Amygdala (tissue), 56 donors: ENCODE data around the gene FOXN3.

Source experiments
- DNase-seq, 56 donors: peaks; one replicate each; lab custom pipeline; 2025; lab: John Stamatoyannopoulos, UW

The FOXN3 gene

DNA sequence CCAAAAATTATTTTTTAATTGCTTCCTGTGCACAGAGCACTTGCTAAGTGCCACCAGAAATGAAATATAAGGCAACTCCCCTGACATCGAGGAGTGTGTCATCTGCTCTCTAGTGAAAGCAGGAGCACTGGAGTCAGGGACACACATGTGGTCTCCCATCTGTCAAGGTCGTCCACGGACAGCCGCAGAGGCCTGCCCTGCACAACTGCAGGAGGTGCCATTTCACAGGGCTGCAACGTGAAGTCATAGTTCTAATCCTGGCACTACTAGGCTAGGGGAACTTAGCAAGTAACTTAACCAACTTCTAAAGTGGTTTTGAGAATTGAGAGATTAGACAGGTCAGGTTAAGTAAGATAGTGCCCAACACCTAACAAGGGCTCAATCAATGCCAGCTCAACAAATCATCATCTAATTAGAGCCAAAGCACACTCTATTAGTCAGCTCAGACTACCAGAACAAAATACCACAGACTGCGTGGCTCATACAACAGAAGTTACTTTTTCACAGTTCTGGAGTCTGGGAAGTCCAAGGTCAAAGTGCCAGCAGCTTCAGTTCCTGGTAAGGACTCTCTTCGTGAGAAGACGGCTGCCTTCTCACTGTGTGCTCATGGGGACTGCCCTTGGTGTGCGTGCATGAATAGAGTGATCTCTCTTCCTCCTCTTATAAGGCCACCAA is 30.7 kb downstream of the FOXN3 start:
- no peak for DNase-seq

DNA sequence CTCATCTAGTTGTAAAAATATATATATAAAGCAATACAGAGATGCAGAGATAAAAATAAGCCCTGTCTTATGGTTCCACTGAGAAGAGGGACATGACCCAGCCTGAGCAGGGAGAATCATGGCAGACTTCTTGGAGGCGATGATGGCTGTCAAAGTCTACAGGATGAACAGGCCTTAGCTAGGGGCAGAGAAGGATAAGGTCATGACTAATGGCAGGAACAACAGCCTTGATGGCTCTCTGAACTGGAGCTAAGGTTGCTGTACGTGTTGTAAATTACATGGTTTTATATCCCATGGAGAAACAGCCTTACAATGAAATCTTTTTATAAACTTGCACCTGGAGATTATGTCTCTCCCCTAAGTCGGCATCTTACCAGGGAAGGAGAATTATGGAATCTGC is 32.4 kb downstream of the FOXN3 start:
- DNase-seq: no peak

DNA sequence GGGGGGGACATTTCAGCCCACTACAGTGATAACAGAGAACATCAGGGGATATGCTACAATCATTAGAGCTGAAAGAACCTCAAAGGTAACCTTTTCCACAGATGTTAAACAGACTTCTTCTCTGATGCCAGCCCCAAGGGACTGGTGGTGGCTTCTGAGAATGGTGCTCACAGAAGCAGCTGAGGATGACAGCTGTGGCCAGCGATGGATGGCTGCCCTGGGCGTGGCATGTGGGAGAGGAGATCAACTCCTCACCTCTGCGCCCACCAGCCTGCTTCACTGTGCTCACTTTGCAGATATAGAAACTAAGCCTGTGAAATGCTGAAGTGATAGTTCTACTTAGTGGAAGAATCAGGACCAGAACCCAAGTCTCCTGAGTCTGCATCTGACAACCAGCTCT is 33.0 kb downstream of the FOXN3 start:
- DNase-seq: no peak

DNA sequence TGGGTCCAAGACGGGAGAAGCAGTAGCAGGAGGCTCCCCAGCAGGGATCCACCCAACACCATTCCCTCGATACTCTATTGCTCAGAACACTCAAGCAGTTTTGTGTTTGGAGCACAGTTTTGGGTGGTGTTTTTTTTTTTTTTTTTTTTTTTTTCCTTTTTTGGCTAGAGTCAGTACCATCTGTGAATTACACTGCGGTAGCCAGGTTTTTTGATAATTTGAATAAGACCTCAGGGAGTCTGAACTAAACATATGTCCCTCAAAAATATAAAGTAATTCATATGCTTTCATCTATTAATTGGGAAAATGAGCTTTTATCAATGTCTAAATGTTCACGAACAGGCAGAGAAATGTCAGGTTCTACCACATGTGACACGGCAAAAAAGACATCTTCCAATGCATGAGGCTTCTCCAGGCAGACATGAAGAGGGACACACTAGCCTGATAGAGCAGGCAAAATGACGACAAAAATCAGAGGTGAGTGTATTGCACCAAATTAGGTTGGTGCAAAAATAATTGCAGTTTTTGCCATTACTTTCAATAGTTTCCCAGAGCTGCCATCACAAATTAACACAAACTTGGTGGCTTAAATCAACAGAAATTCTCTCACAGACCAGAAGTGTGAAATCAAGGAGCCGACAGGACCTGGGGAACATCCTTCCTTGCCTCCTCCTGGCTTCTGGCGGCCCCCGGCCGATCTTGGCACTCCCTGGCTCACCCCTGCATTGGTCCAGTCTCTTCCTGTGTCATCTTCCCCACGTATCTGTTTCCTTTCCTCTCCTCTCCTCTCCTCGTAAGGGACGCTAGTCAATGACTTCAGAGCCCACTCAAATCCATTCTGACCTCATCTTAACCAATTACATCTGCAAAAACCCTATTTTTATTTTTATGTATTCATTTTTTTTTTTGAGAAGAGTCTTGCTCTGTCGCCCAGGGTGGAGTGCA is 33.9 kb downstream of the FOXN3 start:
- no peak for DNase-seq

DNA sequence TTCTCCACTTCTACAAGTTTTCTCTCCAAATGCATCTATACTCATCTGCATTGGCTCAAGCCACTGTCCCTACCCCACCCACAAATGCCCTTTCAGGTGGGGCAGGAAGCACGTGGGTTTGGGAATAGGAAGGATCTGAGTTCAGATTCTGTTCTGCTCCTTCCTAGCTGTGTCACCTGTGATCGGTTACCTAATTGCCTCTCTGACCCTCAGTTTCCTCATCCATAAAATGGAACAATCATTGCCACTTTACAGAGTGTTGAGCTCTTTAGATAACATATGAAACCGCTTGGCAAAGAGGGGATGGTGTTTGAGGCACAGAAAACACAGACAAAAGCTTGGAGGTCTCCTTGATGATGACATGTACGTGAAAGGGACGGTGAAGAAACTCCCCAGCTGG is 34.5 kb downstream of the FOXN3 start:
- no peak for DNase-seq

DNA sequence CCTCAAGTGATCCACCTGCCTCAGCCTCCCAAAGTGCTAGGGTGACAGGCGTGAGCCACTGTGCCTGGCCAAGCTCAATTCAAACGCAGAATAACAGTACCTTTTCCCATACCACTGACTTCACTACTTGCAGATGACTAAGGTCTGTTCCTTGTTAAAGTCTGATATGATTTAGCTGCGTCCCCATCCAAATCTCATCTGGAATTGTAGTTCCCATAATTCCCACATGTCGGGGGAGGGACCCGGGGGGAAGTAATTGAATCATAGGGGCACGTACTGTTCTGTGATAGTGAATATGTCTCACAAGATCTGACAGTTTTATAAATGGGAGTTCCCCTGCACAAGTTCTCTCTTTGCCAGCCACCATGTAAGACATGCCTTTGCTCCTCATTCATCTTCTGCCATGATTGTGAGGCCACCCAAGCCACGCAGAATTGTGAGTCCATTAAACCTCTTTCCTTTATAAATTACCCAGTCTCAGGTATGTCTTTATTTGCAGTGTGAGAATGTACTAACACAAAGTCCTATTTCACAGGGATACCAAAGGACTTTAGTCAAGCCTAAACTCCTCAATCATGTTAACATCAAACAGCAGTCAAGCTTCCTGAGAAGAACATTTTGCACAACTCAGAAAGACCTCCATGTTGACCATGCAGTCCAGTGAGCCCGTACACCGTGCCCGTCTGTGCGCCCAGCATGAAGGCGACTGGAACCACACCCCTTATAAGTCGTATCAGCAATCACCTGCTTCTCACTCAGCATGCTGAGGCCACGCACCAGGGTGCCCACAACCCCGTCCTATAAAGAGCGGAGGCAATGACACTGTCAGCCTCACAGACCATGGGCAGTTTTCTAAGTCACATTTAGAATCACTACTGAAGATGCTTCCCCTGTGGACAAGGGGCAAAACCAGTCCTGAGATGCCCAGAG is 36.9 kb downstream of the FOXN3 start:
- DNase-seq: no peak

DNA sequence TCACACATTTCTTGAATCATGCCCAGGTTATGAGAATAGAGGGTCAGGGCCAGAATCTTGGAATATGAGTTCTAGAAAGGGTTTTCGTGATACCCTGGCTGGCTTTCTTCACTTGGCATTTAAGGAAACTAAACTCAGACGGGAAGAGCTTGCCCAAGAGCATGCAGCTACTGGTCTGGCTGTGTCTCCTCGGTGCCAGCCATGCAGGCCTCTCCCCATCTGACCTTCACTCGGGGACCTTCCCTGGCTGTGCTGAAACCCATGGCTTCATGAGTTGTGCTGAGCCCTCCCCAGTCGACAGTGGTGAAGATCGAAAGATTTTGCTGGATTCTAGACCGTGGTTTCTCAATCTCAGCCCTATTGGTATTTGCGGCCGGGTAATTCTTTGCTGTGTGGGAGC is 38.0 kb downstream of the FOXN3 start:
- DNase-seq: no peak

DNA sequence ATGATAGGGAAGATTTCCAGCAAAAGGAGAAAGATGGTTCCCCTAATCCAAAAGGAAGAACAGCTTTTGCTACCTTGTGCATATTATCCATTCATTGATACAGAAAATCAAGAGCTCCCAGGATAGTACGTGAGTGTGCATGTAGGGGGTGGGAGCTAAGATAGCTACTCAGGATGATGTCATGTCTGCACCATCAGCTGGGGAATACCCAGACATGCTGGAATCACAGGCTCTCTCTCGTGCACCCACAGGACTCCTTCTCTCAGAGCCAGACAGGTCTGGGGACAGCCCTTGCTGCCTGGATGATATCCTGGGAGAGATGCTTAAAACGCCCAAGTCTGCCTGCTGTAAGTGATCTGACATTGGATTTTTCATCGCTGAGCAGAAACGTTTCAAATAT is 38.9 kb downstream of the FOXN3 start:
- no peak for DNase-seq

DNA sequence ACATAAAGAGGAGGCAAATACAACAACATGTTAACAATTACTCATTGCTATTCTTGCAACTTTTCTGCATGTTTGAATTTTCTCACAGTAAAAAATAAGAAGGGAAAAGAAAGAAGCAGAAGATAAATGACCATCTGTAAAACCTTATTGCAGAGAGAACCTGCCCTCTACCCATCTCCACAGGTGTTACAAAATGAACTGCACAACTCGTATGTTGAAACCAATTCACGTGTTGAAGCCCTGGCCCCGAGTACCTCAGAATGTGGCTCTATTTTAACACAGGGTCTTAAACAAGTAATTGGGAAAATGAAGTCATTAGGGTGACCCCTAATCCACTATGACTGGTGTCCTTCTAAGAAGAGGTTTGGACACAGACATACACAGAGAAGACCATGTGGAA is 39.5 kb downstream of the FOXN3 start:
- DNase-seq: no peak

DNA sequence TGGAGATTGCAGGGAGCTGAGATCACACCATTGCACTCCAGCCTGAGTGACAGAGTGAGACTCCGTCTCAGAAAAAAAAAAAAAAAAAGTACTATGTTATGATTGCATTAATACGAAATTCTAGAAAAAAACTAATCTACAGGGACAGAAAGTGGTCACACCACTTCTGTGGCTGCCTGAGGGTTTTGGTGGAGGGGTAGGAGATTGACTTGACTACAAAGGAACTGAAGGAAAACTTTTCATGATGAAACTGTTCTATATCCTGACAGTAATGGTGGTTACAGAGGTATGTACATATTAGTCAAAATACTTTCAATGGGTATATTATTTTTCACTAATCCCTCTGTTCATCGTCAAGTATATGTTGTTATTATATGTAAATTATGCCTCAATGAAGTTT is 42.1 kb downstream of the FOXN3 start:
- DNase-seq: no peak

DNA sequence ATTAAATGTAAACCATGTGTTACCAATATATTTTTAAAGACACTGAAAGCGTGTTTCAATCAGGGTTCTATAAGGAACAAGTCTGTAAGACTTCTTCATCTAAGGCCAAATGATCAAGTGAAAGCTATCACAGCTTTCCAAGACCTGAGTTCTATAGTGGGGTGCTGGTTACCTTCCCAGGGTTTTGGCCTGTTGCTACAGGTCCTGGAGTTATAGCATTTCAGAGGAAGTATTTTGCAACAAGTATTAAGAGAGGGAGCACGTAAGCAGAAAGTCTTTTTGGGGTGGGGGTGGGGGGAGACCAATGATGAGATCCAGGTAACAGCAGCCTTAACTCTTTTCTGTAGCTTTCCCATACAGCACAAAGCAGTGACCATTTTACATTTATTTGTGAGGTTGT is 43.8 kb downstream of the FOXN3 start:
- DNase-seq: no peak

DNA sequence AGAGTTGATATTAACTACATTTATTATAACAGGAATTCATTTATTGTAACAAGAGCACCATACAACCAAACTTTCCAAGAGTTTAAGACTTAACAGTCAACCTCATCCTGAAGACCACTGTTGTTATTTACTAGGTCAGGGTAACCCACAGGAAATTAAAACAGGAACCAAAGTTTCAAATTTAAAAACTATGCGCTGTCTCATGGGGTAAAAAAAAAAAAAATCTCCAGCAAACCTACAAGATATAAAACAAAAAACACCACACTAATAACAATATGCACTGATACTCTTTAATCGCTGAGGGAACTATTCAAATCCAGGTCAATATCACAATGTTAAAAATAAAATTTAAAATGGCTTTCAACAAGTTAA is 44.5 kb downstream of the FOXN3 start:
- no peak for DNase-seq

DNA sequence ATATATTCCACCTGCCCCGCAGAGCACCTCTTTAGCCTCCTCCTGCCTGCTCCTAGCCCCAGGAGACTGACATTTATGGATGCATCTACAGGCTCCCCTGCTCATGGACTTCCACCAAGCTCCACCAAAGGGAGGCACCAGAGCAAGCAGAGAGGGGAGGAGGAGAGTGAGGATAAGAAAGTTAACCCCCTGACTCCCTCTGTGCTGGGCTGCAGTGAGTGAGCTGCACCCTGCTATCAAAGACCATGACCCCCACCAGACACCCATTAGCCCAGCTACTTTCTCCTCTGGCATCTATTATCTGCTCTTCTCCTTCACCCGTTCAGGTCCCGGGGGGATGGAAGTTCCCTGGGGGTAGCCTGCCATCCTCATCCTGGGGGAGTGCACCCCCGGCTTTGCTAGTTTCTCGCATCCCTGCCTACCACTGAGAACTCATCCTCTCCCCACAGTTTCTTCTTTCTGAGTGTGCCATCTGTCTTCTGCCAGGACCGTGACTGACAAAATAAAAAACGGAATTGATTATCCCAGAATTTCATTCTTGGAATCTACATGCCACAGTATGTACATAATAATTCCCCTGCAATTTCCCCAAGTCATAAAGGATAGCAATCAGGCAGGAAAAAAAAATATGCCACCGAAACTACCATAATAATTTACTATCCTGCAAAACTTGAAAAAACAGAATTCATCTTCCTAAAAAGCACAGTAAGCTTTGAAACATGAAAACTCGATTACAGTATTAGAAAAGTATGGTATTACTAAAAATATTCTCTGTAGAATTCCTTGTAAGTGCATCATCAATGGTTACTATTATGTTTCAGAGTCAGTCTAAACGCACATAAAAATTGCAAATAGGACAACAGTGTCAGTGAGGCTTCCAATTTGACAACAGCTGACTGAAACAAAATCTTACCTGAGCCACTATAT is 45.2 kb downstream of the FOXN3 start:
- DNase-seq: no peak

DNA sequence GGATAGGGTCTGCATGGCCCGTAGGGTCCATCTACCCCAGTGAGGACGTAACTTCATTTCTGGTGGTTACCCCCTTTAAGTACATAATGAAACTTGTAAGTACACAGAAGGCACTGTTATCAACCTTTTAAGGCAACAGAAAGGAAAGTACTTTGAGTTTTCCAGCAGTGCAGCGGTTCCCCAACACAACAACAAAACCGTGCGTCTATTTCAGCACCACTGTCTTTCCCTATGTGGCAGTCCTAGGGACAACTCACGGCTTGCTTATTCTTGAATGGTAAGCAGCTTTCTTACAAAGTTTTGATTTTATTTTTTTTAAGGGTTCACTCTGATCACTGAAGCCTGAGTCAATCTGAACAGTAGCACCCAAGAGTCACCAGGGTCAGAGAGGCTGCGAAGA is 46.3 kb downstream of the FOXN3 start:
- DNase-seq: no peak

DNA sequence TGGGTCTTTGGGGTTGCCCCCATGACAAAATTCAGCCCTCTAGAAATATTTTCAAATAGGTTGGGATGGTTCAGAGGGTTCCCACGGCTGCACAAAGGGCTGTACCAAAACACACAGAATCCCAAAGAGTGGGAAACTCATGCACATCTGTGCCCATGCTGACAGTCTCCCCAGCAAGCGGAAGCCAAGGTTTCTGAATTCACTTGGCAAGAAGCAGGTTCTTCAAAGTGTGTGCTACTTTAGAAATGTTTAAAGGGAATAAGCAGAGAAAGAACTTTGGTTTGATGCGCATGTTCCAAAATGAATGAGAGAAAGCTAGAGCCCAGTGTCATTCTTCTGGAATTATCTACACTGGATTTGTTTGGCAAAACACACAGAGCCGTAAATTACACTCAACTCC is 46.7 kb downstream of the FOXN3 start:
- peak in 1 of 56 donors; percentile 9 for DNase-seq

DNA sequence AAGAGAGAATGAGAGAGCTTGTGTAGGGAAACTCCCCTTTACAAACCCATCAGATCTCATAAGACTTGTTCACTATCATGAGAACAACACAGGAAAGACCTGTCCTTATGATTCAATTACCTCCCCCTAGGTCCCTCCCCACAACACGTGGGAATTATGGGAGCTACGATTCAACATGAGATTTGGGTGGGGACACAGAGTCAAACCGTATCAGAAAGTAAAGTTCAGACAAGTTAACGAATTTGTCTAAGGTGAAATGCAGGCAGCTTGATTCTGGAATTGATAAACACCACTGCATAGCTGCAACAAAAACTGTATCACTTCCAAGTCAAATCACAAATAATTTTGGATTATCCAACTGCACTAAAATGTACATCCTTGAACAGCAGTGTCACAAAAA is 47.4 kb downstream of the FOXN3 start:
- no peak for DNase-seq

DNA sequence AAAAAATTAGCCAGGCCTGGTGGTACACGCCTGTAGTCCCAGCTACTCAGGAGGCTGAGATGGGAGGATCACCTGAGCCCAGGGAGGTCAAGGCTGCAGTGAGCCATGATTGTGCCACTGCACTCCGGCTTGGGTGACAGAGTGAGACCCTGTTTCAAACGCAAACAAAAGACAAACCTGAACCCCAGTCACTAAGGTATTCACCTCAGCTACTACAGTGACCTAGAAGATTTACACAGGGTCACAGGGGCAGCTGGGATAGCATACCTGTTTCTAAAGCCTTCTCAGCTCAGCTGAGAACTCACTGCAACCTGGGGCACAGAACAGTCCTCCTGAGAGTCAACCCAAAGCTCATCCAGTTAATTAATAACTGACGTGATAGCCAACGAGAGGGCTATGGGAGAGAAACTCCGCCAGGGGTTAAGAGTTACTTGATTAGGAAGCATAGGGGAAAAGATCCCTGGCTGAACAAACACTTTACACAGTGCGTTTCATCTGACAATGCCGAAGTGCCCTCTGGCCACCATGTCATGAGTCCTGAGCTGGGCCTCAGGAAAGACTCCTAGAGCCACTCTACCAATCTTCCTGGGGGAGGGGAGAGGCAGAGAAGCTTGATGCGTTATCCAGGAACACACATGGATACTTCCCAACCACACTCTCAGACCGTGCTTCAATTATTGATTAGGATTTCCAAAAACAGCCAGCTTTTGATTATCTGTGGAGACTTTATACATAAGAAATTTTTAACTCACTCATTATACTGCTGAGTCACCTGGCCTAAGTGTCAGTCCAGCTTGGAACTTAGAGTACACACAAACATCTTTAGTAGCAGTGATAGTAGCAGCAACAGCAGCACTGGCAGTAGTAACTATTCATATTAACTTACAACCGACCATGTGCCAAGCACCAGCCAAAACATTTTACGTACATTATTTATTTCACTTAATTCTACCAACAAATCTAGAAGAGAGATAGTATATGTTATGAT is 48.2 kb downstream of the FOXN3 start:
- DNase-seq: no peak

DNA sequence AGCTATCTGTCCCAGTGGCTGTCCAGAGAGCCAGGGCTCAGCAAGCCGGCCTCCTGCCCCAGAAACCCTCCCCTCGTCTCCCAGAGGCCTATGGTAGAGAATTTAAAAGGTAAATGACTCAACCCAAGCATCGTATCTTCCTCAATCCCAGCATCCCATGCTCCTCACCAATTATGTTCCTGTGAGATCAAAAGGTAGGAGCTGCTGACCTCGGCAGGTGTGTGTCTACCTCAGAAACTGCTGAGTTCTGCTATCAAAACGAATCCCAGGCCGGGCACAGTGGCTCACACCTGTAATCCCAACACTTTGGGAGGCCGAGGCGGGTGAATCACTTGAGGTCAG is 49.3 kb downstream of the FOXN3 start:
- DNase-seq: no peak
